ENCODE data around the gene INPP4B. TPM values are rescaled to one million over a fixed set of nuclear protein-coding genes. Genes with fewer than 3 reads are reported as not detected.

The INPP4B gene
- total RNA-seq, 1 experiment from 2014 or later, result 41.0 TPM

DNA sequence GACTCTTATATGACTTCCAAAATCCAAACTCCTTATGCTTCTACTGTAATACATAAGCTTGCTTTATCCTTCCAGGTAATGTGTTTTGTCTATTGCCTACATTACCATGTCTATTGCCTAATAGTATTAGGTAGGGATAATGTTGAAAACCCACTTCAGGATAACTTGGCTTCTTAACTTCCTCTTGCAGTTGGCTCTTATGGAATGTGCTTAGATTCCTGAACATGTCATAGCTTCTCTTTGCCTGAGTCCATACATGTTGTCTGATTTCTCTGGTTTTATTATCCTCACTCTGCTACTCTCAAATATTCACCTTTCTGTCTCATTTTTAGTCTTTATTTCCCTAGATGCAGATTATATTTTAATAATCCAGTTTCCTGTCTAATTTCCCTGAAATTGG, 609.8 kb downstream of the INPP4B start:
- Histone ChIP-seq H4K20me1 (ENCODE audit: low read length) (no peaks in the 10 kb centered on the region), H3K9ac (ENCODE audit: low read length) (no peak overlapping the region), H3K27me3 (ENCODE audit: low read length) (no peaks in the 10 kb centered on the region), H3K79me2 (ENCODE audit: low read length) (no peaks in the 10 kb centered on the region), H3K36me3 (ENCODE audit: low read depth, low read length) (no peaks in the 10 kb centered on the region), H3F3A (ENCODE audit: low read length, unreplicated experiment) (no peaks in the 10 kb centered on the region), H3K9me3 (ENCODE audit: low read length) (no peaks in the 10 kb centered on the region), H3K4me1 (ENCODE audit: insufficient read depth, low read length) (no peaks in the 10 kb centered on the region), H3K9me2 (replicated peaks; ENCODE audit: low read length) (no peaks in the 10 kb centered on the region), H2AFZ (ENCODE audit: low read length) (no peak overlapping the region), H3K4me2 (ENCODE audit: low read length) (no peak overlapping the region), H3K4me3 (ENCODE audit: low read length) (no peak overlapping the region), H3K27ac (ENCODE audit: low read length) (no peak overlapping the region)
- DNase-seq, result no peak
- CTCF ChIA-PET, result no interaction called here
- intact Hi-C loops (cut with micrococcal nuclease), result no loop called here
- BruUV-seq (replicated peaks), result no TSS peak
- ATAC-seq, result no peak
- TF ChIP-seq EZH2 (IDR thresholded peaks at IDR 0.05; ENCODE audit: low read length, unreplicated experiment) (no peak), EZH2phosphoT487 (IDR thresholded peaks at IDR 0.05; ENCODE audit: borderline replicate concordance, low read length) (no peak)
- TF ChIP-seq, protein P1, sequence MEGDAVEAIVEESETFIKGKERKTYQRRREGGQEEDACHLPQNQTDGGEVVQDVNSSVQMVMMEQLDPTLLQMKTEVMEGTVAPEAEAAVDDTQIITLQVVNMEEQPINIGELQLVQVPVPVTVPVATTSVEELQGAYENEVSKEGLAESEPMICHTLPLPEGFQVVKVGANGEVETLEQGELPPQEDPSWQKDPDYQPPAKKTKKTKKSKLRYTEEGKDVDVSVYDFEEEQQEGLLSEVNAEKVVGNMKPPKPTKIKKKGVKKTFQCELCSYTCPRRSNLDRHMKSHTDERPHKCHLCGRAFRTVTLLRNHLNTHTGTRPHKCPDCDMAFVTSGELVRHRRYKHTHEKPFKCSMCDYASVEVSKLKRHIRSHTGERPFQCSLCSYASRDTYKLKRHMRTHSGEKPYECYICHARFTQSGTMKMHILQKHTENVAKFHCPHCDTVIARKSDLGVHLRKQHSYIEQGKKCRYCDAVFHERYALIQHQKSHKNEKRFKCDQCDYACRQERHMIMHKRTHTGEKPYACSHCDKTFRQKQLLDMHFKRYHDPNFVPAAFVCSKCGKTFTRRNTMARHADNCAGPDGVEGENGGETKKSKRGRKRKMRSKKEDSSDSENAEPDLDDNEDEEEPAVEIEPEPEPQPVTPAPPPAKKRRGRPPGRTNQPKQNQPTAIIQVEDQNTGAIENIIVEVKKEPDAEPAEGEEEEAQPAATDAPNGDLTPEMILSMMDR (conservative IDR thresholded peaks at IDR 0.05; ENCODE audit: low read depth, low read length), result no peak
- POLR2A ChIA-PET (ENCODE audit: unreplicated experiment), result no interaction called here

DNA sequence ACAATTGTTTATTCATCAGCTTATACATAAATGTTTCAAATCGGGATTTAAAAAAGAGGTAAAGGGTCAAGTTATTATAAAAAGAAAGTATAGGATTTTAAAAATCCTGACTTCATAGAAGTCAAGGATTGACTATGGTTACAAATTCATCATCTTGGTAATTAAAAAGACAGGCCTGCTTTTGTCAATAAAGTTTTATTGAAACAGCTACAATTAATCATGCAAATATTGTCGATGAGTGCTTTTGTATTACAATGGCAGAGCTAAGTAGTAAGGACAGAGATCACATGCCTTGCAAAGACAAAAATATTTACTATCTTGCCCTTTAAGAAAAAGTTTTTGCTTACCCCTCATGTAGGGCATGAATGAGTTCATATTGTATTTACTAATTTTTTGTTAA, 614.3 kb downstream of the INPP4B start:
- POLR2A ChIA-PET (ENCODE audit: unreplicated experiment), result no interaction called here
- BruUV-seq (replicated peaks), result no TSS peak
- Histone ChIP-seq H3K4me1 (ENCODE audit: insufficient read depth, low read length) (no peaks in the 10 kb centered on the region), H2AFZ (ENCODE audit: low read length) (no peak overlapping the region), H3K4me3 (ENCODE audit: low read length) (no peak overlapping the region), H3K27ac (ENCODE audit: low read length) (no peak overlapping the region), H3K9ac (ENCODE audit: low read length) (no peak overlapping the region), H3K4me2 (ENCODE audit: low read length) (no peak overlapping the region), H3K27me3 (ENCODE audit: low read length) (no peaks in the 10 kb centered on the region), H3K79me2 (ENCODE audit: low read length) (no peaks in the 10 kb centered on the region), H3K36me3 (ENCODE audit: low read depth, low read length) (no peaks in the 10 kb centered on the region), H3K9me3 (ENCODE audit: low read length) (no peaks in the 10 kb centered on the region), H3F3A (ENCODE audit: low read length, unreplicated experiment) (no peaks in the 10 kb centered on the region), H3K9me2 (replicated peaks; ENCODE audit: low read length) (no peaks in the 10 kb centered on the region), H4K20me1 (ENCODE audit: low read length) (no peaks in the 10 kb centered on the region)
- TF ChIP-seq, protein P1 (conservative IDR thresholded peaks at IDR 0.05; ENCODE audit: low read depth, low read length), result no peak
- ATAC-seq (no peak), DNase-seq (no peak)
- intact Hi-C loops (cut with micrococcal nuclease), result no loop called here
- CTCF ChIA-PET, result interaction anchor here (0.7 kb wide), 1 partner anchor 11 kb away, joined by 3 read pairs; no protein-coding TSS in a partner anchor

DNA sequence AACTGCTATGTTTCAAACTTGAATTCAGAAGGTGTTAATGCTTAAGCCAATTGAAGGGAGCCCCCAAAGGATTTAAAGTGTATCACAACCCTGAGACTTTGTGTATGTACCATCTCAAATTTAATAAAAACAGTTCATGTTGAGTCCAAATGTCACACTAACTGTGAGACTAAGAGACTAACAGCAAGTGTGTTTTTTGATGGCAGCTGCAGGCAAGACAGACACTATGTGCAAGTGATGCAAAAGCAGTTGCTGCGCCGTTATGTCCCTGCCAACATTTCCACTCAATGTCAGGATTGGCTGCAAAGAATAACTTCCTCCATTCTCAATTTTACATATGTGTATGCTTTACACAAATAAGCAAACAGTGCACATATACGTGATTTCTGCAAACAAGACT, 615.1 kb downstream of the INPP4B start:
- no peak for ATAC-seq
- CTCF ChIA-PET, result no interaction called here
- no peaks in the 10 kb centered on the region for H3K27me3 ChIP-seq (ENCODE audit: low read length)
- H3K27ac ChIP-seq (ENCODE audit: low read length), result no peak overlapping the region
- DNase-seq, result no peak
- no peak overlapping the region for H3K4me3 ChIP-seq (ENCODE audit: low read length)
- no peak overlapping the region for H2AFZ ChIP-seq (ENCODE audit: low read length)
- no TSS peak for BruUV-seq (replicated peaks)
- no peaks in the 10 kb centered on the region for H4K20me1 ChIP-seq (ENCODE audit: low read length)
- H3K9me2 ChIP-seq (replicated peaks; ENCODE audit: low read length), result no peaks in the 10 kb centered on the region
- no peak for TF ChIP-seq EZH2 (IDR thresholded peaks at IDR 0.05; ENCODE audit: low read length, unreplicated experiment)
- TF ChIP-seq, protein P1 (conservative IDR thresholded peaks at IDR 0.05; ENCODE audit: low read depth, low read length), result peak; percentile 47; the same call in 1 of the 2 replicates
- POLR2A ChIA-PET (ENCODE audit: unreplicated experiment), result no interaction called here
- no peaks in the 10 kb centered on the region for H3K4me1 ChIP-seq (ENCODE audit: insufficient read depth, low read length)
- no peaks in the 10 kb centered on the region for H3K9me3 ChIP-seq (ENCODE audit: low read length)
- no peak overlapping the region for H3K4me2 ChIP-seq (ENCODE audit: low read length)
- H3K79me2 ChIP-seq (ENCODE audit: low read length), result no peaks in the 10 kb centered on the region
- intact Hi-C loops (cut with micrococcal nuclease), result no loop called here
- no peaks in the 10 kb centered on the region for H3F3A ChIP-seq (ENCODE audit: low read length, unreplicated experiment)
- no peak overlapping the region for H3K9ac ChIP-seq (ENCODE audit: low read length)
- H3K36me3 ChIP-seq (ENCODE audit: low read depth, low read length), result no peaks in the 10 kb centered on the region

Measured in PC-3 (cell line).